ENCODE results near the gene MEF2D. TPM values are rescaled to one million over a fixed set of nuclear protein-coding genes. Genes with fewer than 3 reads are reported as not detected.
A peak's percentile ranks its signal among the peaks of the same experiment; 100 is the strongest.

MEF2D gene
- total RNA-seq, 1 donor from 2014 or later = 20.7 TPM

GRCh38 chr1:156435545-156436140 lies 64.9 kb downstream of the MEF2D start:
- Mint-ChIP-seq H3K36me3 (no peaks in the 10 kb centered on the region), H3K27ac (no peak overlapping the region), H3K4me1 (ENCODE audit: unreplicated experiment) (peaks cover 8% of the 10 kb centered on the region), H3K4me3 (peak overlapping the region; percentile 80), H3K27me3 (peaks cover 96% of the 10 kb centered on the region), H3K9me3 (no peaks in the 10 kb centered on the region)
- no peak for DNase-seq (ENCODE audit: extremely low spot score, unreplicated experiment)
- TF ChIP-seq, protein P1, sequence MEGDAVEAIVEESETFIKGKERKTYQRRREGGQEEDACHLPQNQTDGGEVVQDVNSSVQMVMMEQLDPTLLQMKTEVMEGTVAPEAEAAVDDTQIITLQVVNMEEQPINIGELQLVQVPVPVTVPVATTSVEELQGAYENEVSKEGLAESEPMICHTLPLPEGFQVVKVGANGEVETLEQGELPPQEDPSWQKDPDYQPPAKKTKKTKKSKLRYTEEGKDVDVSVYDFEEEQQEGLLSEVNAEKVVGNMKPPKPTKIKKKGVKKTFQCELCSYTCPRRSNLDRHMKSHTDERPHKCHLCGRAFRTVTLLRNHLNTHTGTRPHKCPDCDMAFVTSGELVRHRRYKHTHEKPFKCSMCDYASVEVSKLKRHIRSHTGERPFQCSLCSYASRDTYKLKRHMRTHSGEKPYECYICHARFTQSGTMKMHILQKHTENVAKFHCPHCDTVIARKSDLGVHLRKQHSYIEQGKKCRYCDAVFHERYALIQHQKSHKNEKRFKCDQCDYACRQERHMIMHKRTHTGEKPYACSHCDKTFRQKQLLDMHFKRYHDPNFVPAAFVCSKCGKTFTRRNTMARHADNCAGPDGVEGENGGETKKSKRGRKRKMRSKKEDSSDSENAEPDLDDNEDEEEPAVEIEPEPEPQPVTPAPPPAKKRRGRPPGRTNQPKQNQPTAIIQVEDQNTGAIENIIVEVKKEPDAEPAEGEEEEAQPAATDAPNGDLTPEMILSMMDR (conservative IDR thresholded peaks at IDR 0.05) = no peak

GRCh38 chr1:156434989-156435544 lies 65.5 kb downstream of the MEF2D start:
- Mint-ChIP-seq H3K9me3 (no peaks in the 10 kb centered on the region), H3K36me3 (no peaks in the 10 kb centered on the region), H3K4me1 (ENCODE audit: unreplicated experiment) (peaks cover 8% of the 10 kb centered on the region), H3K27me3 (peaks cover 96% of the 10 kb centered on the region), H3K4me3 (peak overlapping the region; percentile 71), H3K27ac (no peak overlapping the region)
- TF ChIP-seq, protein P1 (conservative IDR thresholded peaks at IDR 0.05) = no peak
- DNase-seq (ENCODE audit: extremely low spot score, unreplicated experiment) = no peak

- Mint-ChIP-seq H3K36me3 (no peaks in the 10 kb centered on the region), H3K9me3 (no peaks in the 10 kb centered on the region), H3K27ac (no peak overlapping the region), H3K4me1 (ENCODE audit: unreplicated experiment) (peaks cover 8% of the 10 kb centered on the region), H3K27me3 (peaks cover 96% of the 10 kb centered on the region), H3K4me3 (no peak overlapping the region)
- no peak for DNase-seq (ENCODE audit: extremely low spot score, unreplicated experiment)
- TF ChIP-seq, protein P1 (conservative IDR thresholded peaks at IDR 0.05) = no peak
Measured at GRCh38 chr1:156433602-156434001, 67.0 kb downstream of the MEF2D start.

GRCh38 chr1:156433032-156433431 lies 67.5 kb downstream of the MEF2D start:
- Mint-ChIP-seq H3K4me1 (ENCODE audit: unreplicated experiment) (peaks cover 8% of the 10 kb centered on the region), H3K4me3 (no peak overlapping the region), H3K36me3 (no peaks in the 10 kb centered on the region), H3K27ac (no peak overlapping the region), H3K9me3 (no peaks in the 10 kb centered on the region), H3K27me3 (peaks cover 96% of the 10 kb centered on the region)
- TF ChIP-seq, protein P1 (conservative IDR thresholded peaks at IDR 0.05) = no peak
- no peak for DNase-seq (ENCODE audit: extremely low spot score, unreplicated experiment)

DNA sequence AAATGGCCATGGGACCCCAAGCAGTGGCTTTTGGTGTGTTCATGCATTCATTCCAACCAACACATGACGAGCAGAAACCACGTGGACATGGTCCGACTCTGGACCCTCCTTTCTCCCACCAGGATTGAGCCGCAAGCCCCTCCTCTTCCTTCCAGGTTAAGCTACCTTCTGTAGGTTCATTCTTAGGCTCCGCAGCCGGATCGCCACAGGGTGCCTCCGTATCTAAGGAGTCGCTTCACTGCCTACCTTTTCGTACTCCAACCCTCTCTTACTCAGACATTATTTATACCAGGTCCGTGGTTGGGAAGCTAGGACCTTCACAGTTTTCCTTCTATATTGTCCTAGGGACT lies 67.9 kb downstream of the MEF2D start:
- Mint-ChIP-seq H3K27ac (no peak overlapping the region), H3K9me3 (no peaks in the 10 kb centered on the region), H3K36me3 (no peaks in the 10 kb centered on the region), H3K27me3 (peaks cover 96% of the 10 kb centered on the region), H3K4me1 (ENCODE audit: unreplicated experiment) (peaks cover 8% of the 10 kb centered on the region), H3K4me3 (no peak overlapping the region)
- TF ChIP-seq, protein P1 (conservative IDR thresholded peaks at IDR 0.05) = no peak
- no peak for DNase-seq (ENCODE audit: extremely low spot score, unreplicated experiment)
